A549 (cell line): ENCODE data around the gene TTC19.

ENCODE experiments used
- CEBPB ChIP-seq, 2 experiments: fragments of >200 bp in 1 of 2; sonication (Bioruptor Twin) in 1 of 2; formaldehyde crosslinking in 1 of 2; IDR thresholded peaks; 2 replicates each; pipeline ENCODE4 v1.6.1; 2012 to 2016
- POLR2AphosphoS2 ChIP-seq: conservative IDR thresholded peaks from 2 replicates; pipeline ENCODE4 v1.6.1; 2012; ENCODE audit warnings: low read length, improper control_type of control experiment, inconsistent platforms
- SMC3 ChIP-seq: fragments of >200 bp; sonication (Bioruptor Twin); formaldehyde crosslinking; IDR thresholded peaks from 3 replicates; pipeline ENCODE4 v1.6.1; 2018; ENCODE audit warnings: inconsistent platforms
- TF ChIP-seq, protein P1 (sequence below): fragments of >200 bp; sonication (Bioruptor Twin); formaldehyde crosslinking; IDR thresholded peaks from 3 replicates; pipeline ENCODE4 v1.5.1; 2016
- TF ChIP-seq, protein P2 (sequence below): IDR thresholded peaks from 2 replicates; pipeline ENCODE4 v1.6.1; 2012

DNA sequence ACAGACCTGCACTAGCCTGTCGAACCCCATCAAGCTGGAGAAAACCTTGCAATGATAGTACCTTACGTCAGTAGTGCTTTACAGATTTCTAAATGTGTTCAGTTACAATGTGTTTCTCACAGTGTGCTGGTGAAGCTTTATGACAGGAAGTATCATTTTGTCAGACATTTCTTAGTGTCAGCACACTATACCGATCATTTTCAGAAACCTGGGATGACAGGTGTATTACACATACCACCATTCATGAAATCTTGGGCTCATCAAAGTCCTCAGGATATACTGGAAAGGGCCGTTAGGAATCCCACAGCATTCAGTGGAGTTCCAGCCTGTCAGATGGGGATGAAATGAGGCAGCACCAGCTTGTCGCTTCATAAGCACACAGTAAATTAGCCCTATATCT, 27.3 kb downstream of the TTC19 start:
- TF ChIP-seq, protein P1, sequence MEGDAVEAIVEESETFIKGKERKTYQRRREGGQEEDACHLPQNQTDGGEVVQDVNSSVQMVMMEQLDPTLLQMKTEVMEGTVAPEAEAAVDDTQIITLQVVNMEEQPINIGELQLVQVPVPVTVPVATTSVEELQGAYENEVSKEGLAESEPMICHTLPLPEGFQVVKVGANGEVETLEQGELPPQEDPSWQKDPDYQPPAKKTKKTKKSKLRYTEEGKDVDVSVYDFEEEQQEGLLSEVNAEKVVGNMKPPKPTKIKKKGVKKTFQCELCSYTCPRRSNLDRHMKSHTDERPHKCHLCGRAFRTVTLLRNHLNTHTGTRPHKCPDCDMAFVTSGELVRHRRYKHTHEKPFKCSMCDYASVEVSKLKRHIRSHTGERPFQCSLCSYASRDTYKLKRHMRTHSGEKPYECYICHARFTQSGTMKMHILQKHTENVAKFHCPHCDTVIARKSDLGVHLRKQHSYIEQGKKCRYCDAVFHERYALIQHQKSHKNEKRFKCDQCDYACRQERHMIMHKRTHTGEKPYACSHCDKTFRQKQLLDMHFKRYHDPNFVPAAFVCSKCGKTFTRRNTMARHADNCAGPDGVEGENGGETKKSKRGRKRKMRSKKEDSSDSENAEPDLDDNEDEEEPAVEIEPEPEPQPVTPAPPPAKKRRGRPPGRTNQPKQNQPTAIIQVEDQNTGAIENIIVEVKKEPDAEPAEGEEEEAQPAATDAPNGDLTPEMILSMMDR, result no peak
- no peak for TF ChIP-seq CEBPB (IDR thresholded peaks at IDR 0.05)
- no peak; the same call in 1 of the 2 replicates for TF ChIP-seq POLR2AphosphoS2
- TF ChIP-seq, protein P2, sequence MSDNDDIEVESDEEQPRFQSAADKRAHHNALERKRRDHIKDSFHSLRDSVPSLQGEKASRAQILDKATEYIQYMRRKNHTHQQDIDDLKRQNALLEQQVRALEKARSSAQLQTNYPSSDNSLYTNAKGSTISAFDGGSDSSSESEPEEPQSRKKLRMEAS, result no peak
- no peak for TF ChIP-seq SMC3
